Liver (tissue), 9 donors: ENCODE data around the gene IRF4. TPM values are rescaled to one million over a fixed set of nuclear protein-coding genes. Genes with fewer than 3 reads are reported as not detected.

Experiments used
- DNase-seq: peaks from one replicate; pipeline ENCODE4 v3.0.0-alpha.2; 2017; ENCODE audit warnings: low spot score
- H3K27ac ChIP-seq, 2 donors: one replicate each; pipeline ENCODE4 v1.7.0; 2013; ENCODE audit warnings: inconsistent platforms in 2 of 2, low read length in 2 of 2, control low read depth in 1 of 2, low read depth in 1 of 2, mild to moderate bottlenecking in 1 of 2
- H3K27me3 ChIP-seq, 4 donors: one replicate each; pipeline versions ENCODE4 v1.6.1 to v1.7.0; 2013; ENCODE audit warnings: low read length in 3 of 4, inconsistent platforms in 1 of 4, mild to moderate bottlenecking in 1 of 4, moderate library complexity in 1 of 4; ENCODE audit not compliant: control insufficient read depth in 4 of 4, insufficient read depth in 4 of 4
- H3K36me3 ChIP-seq, 4 donors: one replicate each; pipeline versions ENCODE4 v1.6.1 to v1.7.0; 2013; ENCODE audit warnings: low read length in 3 of 4, mild to moderate bottlenecking in 3 of 4, low read depth in 1 of 4, moderate library complexity in 1 of 4; ENCODE audit not compliant: control insufficient read depth in 4 of 4, insufficient read depth in 3 of 4
- H3K4me1 ChIP-seq, 4 donors: one replicate each; pipeline versions ENCODE4 v1.6.1 to v1.7.0; 2013; ENCODE audit warnings: low read length in 3 of 4, mild to moderate bottlenecking in 3 of 4, moderate library complexity in 1 of 4; ENCODE audit not compliant: control insufficient read depth in 4 of 4, insufficient read depth in 4 of 4
- H3K4me3 ChIP-seq, 3 donors: one replicate each; pipeline versions ENCODE4 v1.6.1 to v1.7.0; 2013; ENCODE audit warnings: low read length in 3 of 3, control low read depth in 1 of 3, low read depth in 1 of 3, mild to moderate bottlenecking in 1 of 3
- H3K9ac ChIP-seq, 2 donors: one replicate each; pipeline ENCODE4 v1.7.0; 2013; ENCODE audit warnings: low read length in 2 of 2, mild to moderate bottlenecking in 2 of 2, moderate library complexity in 2 of 2, control low read depth in 1 of 2, low read depth in 1 of 2
- H3K9me3 ChIP-seq, 4 donors: one replicate each; pipeline versions ENCODE4 v1.6.1 to v1.7.0; 2013; ENCODE audit warnings: low read length in 3 of 4; ENCODE audit not compliant: control insufficient read depth in 4 of 4
- EGR1 ChIP-seq, 2 donors: IDR thresholded peaks; 2 replicates each; pipeline ENCODE4 v1.6.1; 2016 to 2018; ENCODE audit warnings: antibody characterized with exemption in 2 of 2, low read depth in 2 of 2
- FOXA1 ChIP-seq: IDR thresholded peaks from 2 replicates; pipeline ENCODE4 v1.6.1; 2016; ENCODE audit warnings: antibody characterized with exemption
- GABPA ChIP-seq, 2 donors: IDR thresholded peaks in 1 of 2; conservative IDR thresholded peaks in 1 of 2; 2 replicates each; pipeline ENCODE4 v1.6.1; 2016; ENCODE audit warnings: antibody characterized with exemption in 2 of 2, mild to moderate bottlenecking in 1 of 2, moderate library complexity in 1 of 2
- HNF4A ChIP-seq, 2 donors: conservative IDR thresholded peaks; 2 replicates each; pipeline ENCODE4 v1.6.1; 2016; ENCODE audit warnings: antibody characterized with exemption in 2 of 2, mild to moderate bottlenecking in 2 of 2
- HNF4G ChIP-seq: IDR thresholded peaks from 2 replicates; pipeline ENCODE4 v1.6.1; 2016; ENCODE audit warnings: antibody characterized with exemption
- JUND ChIP-seq, 2 donors: IDR thresholded peaks; 2 replicates each; pipeline ENCODE4 v1.6.1; 2016; ENCODE audit warnings: antibody characterized with exemption in 2 of 2
- SP1 ChIP-seq: IDR thresholded peaks from 2 replicates; pipeline ENCODE4 v1.6.1; 2018; ENCODE audit warnings: antibody characterized with exemption, mild to moderate bottlenecking
- TAF1 ChIP-seq: conservative IDR thresholded peaks from 2 replicates; pipeline ENCODE4 v1.6.1; 2016; ENCODE audit warnings: antibody characterized with exemption, mild to moderate bottlenecking
- WGBS: extraction: QIAGEN DNeasy Blood & Tissue Kit; methylation state at CpG from one replicate; pipeline ENCODE4 v1.1.7; 2013; 5-methylcytosine and 5-hydroxymethylcytosine counted together
- polyA plus RNA-seq, 2 donors: library from polyadenylated mRNA; stranded (reverse) in 1 of 2; unstranded in 1 of 2; fragments of 200-250 nt in 1 of 2; fragments of >200 nt in 1 of 2; fragmentation: Nextera tagmentation in 1 of 2; extraction: Ambion mirVana in 1 of 2; gene quantifications; one replicate each; pipeline versions ENCODE4 v1.2.1 to v1.2.3, GENCODE V29; 2013 to 2015
- total RNA-seq, 2 donors: library from RNA; depleted of rRNA; stranded (reverse); fragments of >200 nt; gene quantifications; one replicate each; pipeline ENCODE4 v1.2.3, GENCODE V29; 2014
- TF ChIP-seq, protein P1 (sequence below): IDR thresholded peaks from 2 replicates; pipeline ENCODE4 v1.6.1; 2016; ENCODE audit warnings: antibody characterized with exemption
- TF ChIP-seq, protein P2 (sequence below): IDR thresholded peaks from 2 replicates; pipeline ENCODE4 v1.6.1; 2016; ENCODE audit warnings: antibody characterized with exemption, mild to moderate bottlenecking
- TF ChIP-seq, protein P3 (sequence below): IDR thresholded peaks from 2 replicates; pipeline ENCODE4 v1.6.1; 2016; ENCODE audit warnings: antibody characterized with exemption
- TF ChIP-seq, protein P4 (sequence below): fragments of 150-350 bp; IDR thresholded peaks from 2 replicates; pipeline ENCODE4 v1.5.1; 2017; ENCODE audit warnings: improper control_type of control experiment, low read depth, low read length; ENCODE audit not compliant: missing input control
- donor health status: healthy.
- donor health status: healthy.
- donor health status: healthy.
- donor health status: healthy.
- donor health status: healthy.

The IRF4 gene
- total and polyA plus RNA-seq, 4 donors: 0.68 to 1.6 (median 1.1) TPM

DNA sequence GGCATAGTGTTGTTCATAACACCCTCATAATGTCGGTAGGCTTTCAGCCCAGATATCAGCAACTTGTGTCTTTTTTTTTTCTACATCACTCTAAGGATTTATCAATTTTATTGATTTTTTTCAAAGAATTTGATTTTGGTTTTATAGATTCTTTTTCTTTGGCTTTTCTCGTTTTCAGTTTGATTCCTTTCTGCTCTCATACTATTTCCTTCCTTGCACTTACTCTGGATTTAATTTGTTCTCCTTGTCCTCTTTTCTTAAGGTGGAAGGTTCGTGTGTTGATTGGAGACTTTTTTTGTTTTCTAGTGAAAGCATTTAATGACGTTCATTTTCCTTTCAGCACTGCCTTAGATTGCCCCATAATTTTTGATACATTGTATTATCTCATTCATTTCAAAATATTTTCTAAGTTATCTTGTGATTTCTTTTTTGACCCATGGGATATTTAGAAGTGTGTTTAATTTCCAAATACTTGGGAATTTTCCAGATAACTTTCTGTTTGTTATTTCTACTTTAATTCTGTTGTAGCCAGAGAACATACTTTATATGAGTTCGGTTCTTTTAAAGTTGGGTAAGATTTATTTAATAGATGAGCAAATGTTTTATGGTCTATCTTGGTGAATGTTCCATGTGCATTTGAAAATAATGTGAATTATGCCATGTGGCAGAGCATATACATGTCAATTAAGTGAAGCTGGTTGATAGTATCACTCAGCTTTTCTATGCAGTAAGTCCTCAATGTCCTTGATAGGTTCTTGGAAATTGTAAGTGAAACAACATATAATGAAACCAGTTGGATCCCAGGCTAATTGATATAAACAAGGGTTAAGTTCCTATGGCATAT, 62.8 kb downstream of the IRF4 start:
- Histone ChIP-seq H3K9me3 (peaks cover 0 to 1% (median 0%) of the 10 kb centered on the region in 4 donors), H3K27me3 (peaks cover 0 to 2% (median 0%) of the 10 kb centered on the region in 4 donors), H3K4me3 (no peak overlapping the region), H3K27ac (no peak overlapping the region), H3K9ac (no peak overlapping the region), H3K4me1 (no peaks in the 10 kb centered on the region), H3K36me3 (no peaks in the 10 kb centered on the region)
- DNase-seq: no peak
- no peak for TF ChIP-seq JUND (IDR thresholded peaks at IDR 0.05)
- TF ChIP-seq SP1: no peak
- TF ChIP-seq, protein P1, sequence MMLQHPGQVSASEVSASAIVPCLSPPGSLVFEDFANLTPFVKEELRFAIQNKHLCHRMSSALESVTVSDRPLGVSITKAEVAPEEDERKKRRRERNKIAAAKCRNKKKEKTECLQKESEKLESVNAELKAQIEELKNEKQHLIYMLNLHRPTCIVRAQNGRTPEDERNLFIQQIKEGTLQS: no peak
- TF ChIP-seq GABPA (IDR thresholded peaks at IDR 0.05 in 1 of 2, conservative IDR thresholded peaks at IDR 0.05 in 1 of 2): no peak
- TF ChIP-seq FOXA1: no peak
- TF ChIP-seq EGR1 (IDR thresholded peaks at IDR 0.05; ENCODE audit: low read depth in 2 of 2): no peak
- TF ChIP-seq, protein P2, sequence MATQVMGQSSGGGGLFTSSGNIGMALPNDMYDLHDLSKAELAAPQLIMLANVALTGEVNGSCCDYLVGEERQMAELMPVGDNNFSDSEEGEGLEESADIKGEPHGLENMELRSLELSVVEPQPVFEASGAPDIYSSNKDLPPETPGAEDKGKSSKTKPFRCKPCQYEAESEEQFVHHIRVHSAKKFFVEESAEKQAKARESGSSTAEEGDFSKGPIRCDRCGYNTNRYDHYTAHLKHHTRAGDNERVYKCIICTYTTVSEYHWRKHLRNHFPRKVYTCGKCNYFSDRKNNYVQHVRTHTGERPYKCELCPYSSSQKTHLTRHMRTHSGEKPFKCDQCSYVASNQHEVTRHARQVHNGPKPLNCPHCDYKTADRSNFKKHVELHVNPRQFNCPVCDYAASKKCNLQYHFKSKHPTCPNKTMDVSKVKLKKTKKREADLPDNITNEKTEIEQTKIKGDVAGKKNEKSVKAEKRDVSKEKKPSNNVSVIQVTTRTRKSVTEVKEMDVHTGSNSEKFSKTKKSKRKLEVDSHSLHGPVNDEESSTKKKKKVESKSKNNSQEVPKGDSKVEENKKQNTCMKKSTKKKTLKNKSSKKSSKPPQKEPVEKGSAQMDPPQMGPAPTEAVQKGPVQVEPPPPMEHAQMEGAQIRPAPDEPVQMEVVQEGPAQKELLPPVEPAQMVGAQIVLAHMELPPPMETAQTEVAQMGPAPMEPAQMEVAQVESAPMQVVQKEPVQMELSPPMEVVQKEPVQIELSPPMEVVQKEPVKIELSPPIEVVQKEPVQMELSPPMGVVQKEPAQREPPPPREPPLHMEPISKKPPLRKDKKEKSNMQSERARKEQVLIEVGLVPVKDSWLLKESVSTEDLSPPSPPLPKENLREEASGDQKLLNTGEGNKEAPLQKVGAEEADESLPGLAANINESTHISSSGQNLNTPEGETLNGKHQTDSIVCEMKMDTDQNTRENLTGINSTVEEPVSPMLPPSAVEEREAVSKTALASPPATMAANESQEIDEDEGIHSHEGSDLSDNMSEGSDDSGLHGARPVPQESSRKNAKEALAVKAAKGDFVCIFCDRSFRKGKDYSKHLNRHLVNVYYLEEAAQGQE: no peak
- TF ChIP-seq HNF4A (conservative IDR thresholded peaks at IDR 0.05): no peak
- TF ChIP-seq HNF4G: no peak
- TF ChIP-seq, protein P3, sequence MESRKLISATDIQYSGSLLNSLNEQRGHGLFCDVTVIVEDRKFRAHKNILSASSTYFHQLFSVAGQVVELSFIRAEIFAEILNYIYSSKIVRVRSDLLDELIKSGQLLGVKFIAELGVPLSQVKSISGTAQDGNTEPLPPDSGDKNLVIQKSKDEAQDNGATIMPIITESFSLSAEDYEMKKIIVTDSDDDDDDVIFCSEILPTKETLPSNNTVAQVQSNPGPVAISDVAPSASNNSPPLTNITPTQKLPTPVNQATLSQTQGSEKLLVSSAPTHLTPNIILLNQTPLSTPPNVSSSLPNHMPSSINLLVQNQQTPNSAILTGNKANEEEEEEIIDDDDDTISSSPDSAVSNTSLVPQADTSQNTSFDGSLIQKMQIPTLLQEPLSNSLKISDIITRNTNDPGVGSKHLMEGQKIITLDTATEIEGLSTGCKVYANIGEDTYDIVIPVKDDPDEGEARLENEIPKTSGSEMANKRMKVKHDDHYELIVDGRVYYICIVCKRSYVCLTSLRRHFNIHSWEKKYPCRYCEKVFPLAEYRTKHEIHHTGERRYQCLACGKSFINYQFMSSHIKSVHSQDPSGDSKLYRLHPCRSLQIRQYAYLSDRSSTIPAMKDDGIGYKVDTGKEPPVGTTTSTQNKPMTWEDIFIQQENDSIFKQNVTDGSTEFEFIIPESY: no peak
- TF ChIP-seq, protein P4, sequence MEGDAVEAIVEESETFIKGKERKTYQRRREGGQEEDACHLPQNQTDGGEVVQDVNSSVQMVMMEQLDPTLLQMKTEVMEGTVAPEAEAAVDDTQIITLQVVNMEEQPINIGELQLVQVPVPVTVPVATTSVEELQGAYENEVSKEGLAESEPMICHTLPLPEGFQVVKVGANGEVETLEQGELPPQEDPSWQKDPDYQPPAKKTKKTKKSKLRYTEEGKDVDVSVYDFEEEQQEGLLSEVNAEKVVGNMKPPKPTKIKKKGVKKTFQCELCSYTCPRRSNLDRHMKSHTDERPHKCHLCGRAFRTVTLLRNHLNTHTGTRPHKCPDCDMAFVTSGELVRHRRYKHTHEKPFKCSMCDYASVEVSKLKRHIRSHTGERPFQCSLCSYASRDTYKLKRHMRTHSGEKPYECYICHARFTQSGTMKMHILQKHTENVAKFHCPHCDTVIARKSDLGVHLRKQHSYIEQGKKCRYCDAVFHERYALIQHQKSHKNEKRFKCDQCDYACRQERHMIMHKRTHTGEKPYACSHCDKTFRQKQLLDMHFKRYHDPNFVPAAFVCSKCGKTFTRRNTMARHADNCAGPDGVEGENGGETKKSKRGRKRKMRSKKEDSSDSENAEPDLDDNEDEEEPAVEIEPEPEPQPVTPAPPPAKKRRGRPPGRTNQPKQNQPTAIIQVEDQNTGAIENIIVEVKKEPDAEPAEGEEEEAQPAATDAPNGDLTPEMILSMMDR: no peak
- 71% methylated on average over 5 of the region's 5 CpGs for WGBS

DNA sequence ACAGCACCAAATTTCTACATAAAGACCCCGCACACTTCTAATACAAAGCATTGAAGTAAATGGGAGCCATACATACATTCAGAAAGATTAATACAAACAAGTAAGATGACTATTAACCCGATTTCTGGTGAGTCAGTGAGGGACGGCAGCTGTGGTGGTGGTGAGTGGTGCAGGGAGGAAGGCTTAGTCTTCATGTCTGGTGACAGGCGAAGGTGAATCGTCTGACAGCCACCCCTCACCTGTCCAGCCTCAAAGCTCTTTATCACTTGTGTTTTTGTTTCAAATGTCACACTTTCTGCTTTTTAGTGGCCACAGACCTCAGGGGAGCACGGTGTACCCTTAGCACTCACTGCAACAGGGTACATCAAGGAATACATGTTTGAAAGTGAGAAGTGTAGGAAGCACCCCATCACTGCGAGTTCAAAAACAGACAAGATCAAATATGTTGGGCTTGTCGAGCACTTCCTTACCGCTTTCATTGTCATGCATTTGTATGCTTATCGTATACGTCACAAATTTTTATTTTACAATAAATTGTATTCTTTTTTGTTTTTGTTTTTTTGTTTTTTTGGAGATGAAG, 63.5 kb downstream of the IRF4 start:
- no peak overlapping the region for H3K27ac ChIP-seq
- peaks cover 0 to 1% (median 0%) of the 10 kb centered on the region in 4 donors for H3K9me3 ChIP-seq
- WGBS: 89% methylated on average over 11 of the region's 11 CpGs
- no peak overlapping the region for H3K4me3 ChIP-seq
- no peak for TF ChIP-seq TAF1
- no peaks in the 10 kb centered on the region for H3K4me1 ChIP-seq
- H3K27me3 ChIP-seq: peaks cover 0 to 2% (median 0%) of the 10 kb centered on the region in 4 donors
- H3K36me3 ChIP-seq: no peaks in the 10 kb centered on the region
- no peak for DNase-seq
- no peak overlapping the region for H3K9ac ChIP-seq
